GM10266 (cell line): ENCODE results near the gene S100A13.

Experiments
- DNase-seq: peaks from one replicate; pipeline ENCODE4 v3.0.0; 2012; ENCODE audit errors: extremely low spot score
- TF ChIP-seq, protein P1 (sequence below): IDR thresholded peaks from 2 replicates; pipeline ENCODE4 v1.5.1; 2012; ENCODE audit warnings: mild to moderate bottlenecking, low read depth; ENCODE audit not compliant: control insufficient read depth, insufficient read depth; ENCODE audit errors: missing control alignments

S100A13 gene

DNA sequence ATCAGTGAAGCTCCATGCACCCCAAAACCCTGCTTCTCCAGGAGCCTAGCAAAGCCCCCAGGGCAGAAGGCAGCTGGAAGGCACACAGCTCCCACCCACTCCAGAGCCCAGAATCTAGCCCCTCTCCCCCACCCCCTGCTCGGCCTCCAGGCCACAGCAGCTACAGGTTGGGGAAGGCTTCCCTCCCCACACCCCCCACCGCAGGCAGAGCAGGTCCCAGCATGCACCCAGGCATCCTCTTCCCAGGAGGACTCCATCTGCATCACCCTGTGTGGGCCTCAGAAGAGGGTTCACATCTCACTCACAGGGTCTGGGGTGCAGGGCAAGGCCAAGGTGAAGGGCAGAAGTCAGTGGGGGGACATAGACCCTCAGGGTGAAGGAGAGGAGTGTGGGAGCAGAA, 11.9 kb downstream of the S100A13 start:
- TF ChIP-seq, protein P1, sequence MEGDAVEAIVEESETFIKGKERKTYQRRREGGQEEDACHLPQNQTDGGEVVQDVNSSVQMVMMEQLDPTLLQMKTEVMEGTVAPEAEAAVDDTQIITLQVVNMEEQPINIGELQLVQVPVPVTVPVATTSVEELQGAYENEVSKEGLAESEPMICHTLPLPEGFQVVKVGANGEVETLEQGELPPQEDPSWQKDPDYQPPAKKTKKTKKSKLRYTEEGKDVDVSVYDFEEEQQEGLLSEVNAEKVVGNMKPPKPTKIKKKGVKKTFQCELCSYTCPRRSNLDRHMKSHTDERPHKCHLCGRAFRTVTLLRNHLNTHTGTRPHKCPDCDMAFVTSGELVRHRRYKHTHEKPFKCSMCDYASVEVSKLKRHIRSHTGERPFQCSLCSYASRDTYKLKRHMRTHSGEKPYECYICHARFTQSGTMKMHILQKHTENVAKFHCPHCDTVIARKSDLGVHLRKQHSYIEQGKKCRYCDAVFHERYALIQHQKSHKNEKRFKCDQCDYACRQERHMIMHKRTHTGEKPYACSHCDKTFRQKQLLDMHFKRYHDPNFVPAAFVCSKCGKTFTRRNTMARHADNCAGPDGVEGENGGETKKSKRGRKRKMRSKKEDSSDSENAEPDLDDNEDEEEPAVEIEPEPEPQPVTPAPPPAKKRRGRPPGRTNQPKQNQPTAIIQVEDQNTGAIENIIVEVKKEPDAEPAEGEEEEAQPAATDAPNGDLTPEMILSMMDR = no peak
- no peak for DNase-seq

DNA sequence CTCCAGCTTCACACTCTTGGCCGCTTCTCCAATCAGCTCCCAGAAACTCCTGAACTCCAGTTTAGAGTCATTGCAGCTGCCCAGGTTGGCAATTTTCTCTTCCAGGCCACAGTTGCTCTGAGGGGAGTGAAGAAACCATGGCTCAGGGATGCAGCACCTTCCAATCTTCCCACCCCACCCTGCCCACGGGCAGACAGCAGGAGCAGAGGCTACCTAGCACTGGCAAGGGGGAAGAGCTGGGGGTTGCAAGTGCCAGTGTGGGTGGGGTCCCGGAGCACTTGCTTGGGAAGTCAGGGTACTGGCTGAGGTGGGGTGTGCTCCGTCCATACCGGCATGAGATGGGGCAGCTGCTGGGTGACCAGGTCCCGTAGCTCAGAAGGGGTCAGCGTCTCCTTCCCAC, 12.4 kb downstream of the S100A13 start:
- no peak for DNase-seq
- TF ChIP-seq, protein P1 = no peak

DNA sequence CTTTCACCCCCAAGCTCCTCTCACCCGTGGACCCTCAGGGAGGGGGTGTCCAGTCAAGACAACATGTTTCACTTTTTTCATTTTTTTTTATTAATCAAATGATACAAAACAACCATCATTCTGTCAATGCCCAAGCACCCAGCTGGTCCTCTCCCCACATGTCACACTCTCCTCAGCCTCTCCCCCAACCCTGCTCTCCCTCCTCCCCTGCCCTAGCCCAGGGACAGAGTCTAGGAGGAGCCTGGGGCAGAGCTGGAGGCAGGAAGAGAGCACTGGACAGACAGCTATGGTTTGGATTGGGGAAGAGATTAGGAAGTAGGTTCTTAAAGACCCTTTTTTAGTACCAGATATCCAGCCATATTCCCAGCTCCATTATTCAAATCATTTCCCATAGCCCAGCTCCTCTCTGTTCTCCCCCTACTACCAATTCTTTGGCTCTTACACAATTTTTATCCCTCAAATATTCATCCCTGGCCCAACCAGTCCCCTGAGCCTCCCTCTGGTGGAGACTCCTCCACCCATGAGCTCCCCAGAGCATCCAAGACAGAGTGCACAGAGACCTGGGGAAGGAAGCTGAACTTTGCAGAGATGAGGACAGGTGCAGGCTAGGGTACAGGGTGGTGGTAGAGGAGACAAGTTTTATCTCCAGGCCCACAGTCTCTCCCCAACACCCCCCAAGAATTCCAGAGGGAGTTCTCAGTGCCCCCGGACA, 13.0 kb downstream of the S100A13 start:
- no peak for DNase-seq
- TF ChIP-seq, protein P1 = no peak

DNA sequence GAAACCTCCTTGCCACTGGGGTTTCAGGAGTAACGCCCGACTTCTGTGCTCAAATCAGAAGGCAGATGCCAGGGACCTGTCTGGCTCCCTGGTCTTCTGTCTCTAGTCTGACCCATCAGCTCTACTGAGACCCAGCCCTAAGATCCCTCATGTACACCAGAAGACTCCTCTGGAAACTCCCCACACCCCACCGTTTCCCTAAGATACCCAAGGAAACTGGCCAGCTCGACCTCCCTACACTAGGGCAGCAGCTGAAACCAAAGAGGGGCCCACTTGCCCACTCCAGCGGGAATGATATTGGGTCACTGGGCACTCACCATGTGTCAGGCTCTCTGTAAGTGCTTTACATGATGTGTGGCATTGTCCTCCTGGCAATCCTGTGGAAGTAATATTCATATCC, 13.9 kb downstream of the S100A13 start:
- no peak for DNase-seq
- TF ChIP-seq, protein P1 = no peak

DNA sequence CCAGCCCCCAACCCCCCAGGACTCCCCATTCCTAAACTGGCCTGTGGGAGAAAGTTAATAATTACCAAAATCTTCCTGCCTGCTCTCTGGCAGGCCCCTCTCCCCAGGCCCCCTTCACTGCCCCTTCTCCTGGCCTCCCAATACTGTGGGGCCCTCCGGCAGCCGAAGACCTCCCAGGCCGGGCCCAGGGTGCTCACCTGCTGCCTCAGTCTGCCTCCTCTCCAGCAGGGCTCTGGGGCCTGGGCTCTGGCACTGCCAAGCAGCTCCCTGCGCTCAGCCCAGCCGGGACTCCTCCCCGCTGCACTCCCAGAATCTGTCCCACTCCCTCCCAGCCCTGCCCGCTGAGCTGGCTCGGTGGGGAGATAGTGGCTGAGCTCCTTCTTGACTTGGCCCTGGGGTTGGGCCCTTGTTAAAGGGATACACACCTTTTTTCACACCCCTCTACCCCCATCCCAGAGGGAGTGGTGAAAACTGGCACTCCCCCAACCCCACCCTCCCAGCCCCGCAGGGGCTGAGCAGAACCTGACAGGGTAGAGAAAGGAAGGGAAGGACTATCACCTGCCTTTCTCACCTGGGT, 14.5 kb downstream of the S100A13 start, which contains the start of gene S100A16:
S100A16 (minus strand) TSS at position 383 of the 577 bp plus-strand sequence. CDS start 4,986 bp downstream, outside the sequence.
- TF ChIP-seq, protein P1 = no peak
- DNase-seq = no peak

DNA sequence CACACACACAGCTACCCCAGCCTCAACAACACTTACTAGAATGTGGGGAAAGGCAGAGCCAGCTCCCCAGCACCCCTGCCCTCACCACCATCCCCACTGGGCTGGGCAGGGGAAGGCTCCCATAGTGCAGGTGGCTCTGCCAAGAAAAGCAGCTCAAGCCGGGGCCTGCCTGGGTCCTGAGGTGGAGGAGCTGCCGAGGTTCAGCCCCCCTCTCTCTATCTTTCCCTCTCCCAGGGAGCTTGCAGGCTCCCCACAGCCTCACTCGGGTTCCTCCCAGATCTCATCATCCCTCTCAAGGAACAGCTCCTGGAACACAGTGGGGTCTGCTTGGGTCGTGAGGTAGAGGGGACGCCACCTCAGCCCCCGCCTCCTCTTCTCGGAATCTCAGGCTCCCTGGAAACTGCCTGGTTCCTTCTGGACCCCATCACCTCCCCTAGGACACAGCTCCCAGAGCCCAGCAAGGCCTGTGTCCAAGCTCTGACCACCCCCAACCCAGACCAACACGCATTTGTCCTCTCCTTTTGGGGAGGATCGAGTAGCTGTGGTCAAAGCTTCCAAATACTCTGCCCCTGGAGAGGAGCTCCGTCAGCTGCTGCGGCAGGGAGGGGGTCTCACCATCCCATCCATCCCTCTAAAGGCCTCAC, 15.1 kb downstream of the S100A13 start:
- no peak for DNase-seq
- TF ChIP-seq, protein P1 = no peak

DNA sequence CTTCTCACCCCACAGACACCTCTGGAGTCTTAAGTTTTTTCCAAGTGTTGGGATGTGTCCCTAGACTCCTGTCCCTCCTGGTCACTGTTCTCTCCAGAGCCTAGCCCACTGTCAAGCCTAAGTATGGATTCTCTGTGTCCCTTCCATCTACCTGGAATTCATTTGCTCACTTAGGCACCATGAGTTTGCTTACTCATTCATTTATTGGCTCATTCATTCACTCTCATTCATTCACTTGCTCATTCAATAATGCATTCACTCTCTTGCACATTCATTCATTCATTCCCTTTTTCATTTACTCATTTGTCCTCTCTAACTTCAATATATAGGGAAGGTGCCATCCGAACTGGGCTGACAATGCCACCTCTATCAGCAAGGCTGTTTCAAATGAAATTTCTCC, 15.9 kb downstream of the S100A13 start:
- DNase-seq = no peak
- TF ChIP-seq, protein P1 = no peak
